Measurements from ENCODE around the gene KRTCAP3.

The KRTCAP3 gene

GRCh38 chr2:27489498-27490397 is 47.6 kb downstream of the KRTCAP3 start, which contains the start of gene IFT172:
TSS of gene IFT172 (minus strand) at chr2:27489743. CDS start at chr2:27489653, 90 bp downstream.
- no peak for TF ChIP-seq CTCF (IDR thresholded peaks at IDR 0.05; ENCODE audit: borderline replicate concordance, control extremely low read depth, extremely low read depth, insufficient read depth, missing control alignments)
- peak; percentile 95 for DNase-seq (ENCODE audit: low spot score)
- in situ Hi-C loops (cut with MboI; ENCODE audit: low sequenced_read_pairs, unreplicated experiment): no loop called here

- TF ChIP-seq CTCF (IDR thresholded peaks at IDR 0.05; ENCODE audit: borderline replicate concordance, control extremely low read depth, extremely low read depth, insufficient read depth, missing control alignments): no peak
- DNase-seq (ENCODE audit: low spot score): no peak
- in situ Hi-C loops (cut with MboI; ENCODE audit: low sequenced_read_pairs, unreplicated experiment): no loop called here
Observed at GRCh38 chr2:27492557-27492956, 50.4 kb downstream of the KRTCAP3 start.

- no peak for TF ChIP-seq CTCF (IDR thresholded peaks at IDR 0.05; ENCODE audit: borderline replicate concordance, control extremely low read depth, extremely low read depth, insufficient read depth, missing control alignments)
- no peak for DNase-seq (ENCODE audit: low spot score)
- in situ Hi-C loops (cut with MboI; ENCODE audit: low sequenced_read_pairs, unreplicated experiment): no loop called here
Observed at GRCh38 chr2:27493948-27494283, 51.7 kb downstream of the KRTCAP3 start.
